Measurements from ENCODE around the gene SAA4.
"Not testable (repeated sequence)": the region's sequence is repeated elsewhere in the genome, so short reads cannot be mapped to it uniquely, and the experiment has no call there.

The SAA4 gene

DNA sequence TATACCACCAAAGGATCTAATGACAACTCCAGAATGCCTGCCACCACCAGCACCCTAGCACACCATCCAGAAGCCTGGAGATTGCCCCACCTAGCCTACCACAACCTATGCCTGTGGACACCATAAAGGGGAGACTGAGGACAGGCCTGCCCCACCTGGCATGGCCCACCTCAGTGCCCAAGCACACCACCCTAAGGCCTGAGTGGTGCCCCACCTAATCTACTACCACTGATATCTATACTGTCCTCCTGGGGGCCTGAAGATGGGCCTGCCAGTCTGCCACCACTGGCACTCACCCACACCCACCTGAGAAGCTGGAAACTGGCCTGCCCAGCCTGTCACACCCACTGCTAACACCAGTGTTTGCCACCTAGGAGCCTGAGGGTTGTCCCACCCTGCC is 31.8 kb downstream of the SAA4 start:
- no peak overlapping the region for H3K4me3 ChIP-seq (ENCODE audit: low read depth, low read length)
- no peak for TF ChIP-seq CTCF (IDR thresholded peaks at IDR 0.05; ENCODE audit: insufficient read depth, low read depth, low read length, missing control alignments)
- no peak for DNase-seq (ENCODE audit: low read depth)

DNA sequence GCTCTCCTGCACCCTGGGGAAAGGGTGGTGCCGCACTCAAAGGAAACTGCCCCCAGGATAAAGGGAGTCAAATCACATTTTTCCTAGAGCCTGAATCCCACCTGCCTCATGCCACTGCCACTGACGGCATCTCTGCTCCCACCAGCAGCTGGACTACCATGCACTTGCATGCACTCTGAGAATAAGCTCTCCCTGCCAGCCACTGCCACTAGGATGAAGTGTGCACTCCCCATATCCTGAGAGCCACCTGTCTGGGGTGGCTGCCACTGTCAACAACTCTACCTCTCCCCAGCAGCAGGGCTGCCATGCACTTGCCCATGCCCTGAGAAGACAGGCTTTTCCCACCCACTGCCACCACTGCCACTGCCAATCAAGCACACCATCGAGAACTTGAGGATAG is 32.4 kb downstream of the SAA4 start:
- no peak for DNase-seq (ENCODE audit: low read depth)
- H3K4me3 ChIP-seq (ENCODE audit: low read depth, low read length): no peak overlapping the region
- TF ChIP-seq CTCF (IDR thresholded peaks at IDR 0.05; ENCODE audit: insufficient read depth, low read depth, low read length, missing control alignments): no peak

GRCh38 chr11:18203723-18204122 is 32.9 kb downstream of the SAA4 start:
- TF ChIP-seq CTCF (IDR thresholded peaks at IDR 0.05; ENCODE audit: insufficient read depth, low read depth, low read length, missing control alignments): peak; percentile 59
- peak; percentile 32 for DNase-seq (ENCODE audit: low read depth)
- no peak overlapping the region for H3K4me3 ChIP-seq (ENCODE audit: low read depth, low read length)

DNA sequence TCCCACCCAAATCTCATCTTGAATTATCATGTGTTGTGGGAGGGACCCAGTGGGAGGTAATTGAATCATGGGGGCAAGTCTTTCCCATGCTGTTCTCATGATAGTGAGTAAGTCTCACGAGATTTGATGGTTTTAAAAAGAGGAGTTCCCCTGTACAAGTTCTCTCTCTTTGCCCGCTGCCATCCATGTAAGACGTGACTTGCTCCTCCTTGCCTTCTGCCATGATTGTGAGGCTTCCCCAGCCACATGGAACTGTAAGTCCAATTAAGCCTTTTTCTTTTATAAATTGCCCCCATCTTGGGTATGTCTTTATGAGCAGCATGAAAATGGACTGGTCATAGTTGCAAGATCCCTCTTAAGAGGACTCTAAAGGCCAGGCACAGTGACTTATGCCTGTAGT is 38.9 kb downstream of the SAA4 start:
- DNase-seq (ENCODE audit: low read depth); H3K4me3 ChIP-seq (ENCODE audit: low read depth, low read length): not testable (repeated sequence)

DNA sequence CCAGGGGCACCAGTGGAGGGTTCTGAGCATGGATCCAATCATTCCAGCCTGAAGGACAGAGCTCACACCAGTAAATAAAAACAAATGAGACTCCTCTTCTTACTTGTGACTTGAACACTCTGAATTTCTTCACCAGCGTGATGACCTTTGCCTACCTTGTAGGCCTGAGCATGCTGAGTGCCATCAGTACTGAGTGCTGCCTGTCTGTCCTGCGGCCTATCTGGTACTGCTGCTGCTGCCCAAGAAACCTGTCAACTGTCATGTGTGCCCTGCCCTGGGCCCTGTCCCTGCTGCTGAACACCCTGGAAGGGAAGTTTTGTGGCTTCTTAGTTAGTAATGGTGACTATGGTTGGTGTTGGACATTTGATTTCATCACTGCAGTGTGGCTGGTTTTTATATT is 40.1 kb downstream of the SAA4 start:
- no peak for TF ChIP-seq CTCF (IDR thresholded peaks at IDR 0.05; ENCODE audit: insufficient read depth, low read depth, low read length, missing control alignments)
- H3K4me3 ChIP-seq (ENCODE audit: low read depth, low read length): no peak overlapping the region
- DNase-seq (ENCODE audit: low read depth): no peak

DNA sequence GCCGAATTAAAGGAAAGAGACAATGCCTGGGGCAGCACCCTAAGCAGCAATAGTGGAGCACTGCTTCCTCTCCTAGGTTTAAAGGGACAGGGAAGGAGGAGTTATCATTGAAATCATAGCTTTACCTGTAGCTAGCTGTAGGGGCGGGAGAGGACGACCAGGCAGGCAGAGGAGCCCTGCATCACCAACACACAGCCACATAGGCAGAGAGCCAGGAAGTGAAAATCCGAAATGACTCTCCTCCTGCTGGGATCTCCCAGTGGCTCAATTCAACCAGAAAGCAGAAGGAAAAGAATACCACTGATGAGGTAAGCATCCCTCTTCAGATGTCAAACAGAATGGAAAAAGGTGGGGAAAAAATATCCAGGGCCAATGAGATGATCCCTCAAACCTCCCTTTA is 43.6 kb downstream of the SAA4 start:
- H3K4me3 ChIP-seq (ENCODE audit: low read depth, low read length): no peak overlapping the region
- TF ChIP-seq CTCF (IDR thresholded peaks at IDR 0.05; ENCODE audit: insufficient read depth, low read depth, low read length, missing control alignments): no peak
- DNase-seq (ENCODE audit: low read depth): peak; percentile 50

GRCh38 chr11:18191376-18191775 is 45.2 kb downstream of the SAA4 start:
- no peak overlapping the region for H3K4me3 ChIP-seq (ENCODE audit: low read depth, low read length)
- TF ChIP-seq CTCF (IDR thresholded peaks at IDR 0.05; ENCODE audit: insufficient read depth, low read depth, low read length, missing control alignments): no peak
- no peak for DNase-seq (ENCODE audit: low read depth)

GRCh38 chr11:18189476-18190245 is 46.9 kb downstream of the SAA4 start:
- DNase-seq (ENCODE audit: low read depth); H3K4me3 ChIP-seq (ENCODE audit: low read depth, low read length): not testable (repeated sequence)

All from GM12865 (cell line).